GM12878 (cell line): ENCODE measurements around the gene DACT3. TPM values are rescaled to one million over a fixed set of nuclear protein-coding genes. Genes with fewer than 3 reads are reported as not detected.

Experiments used
- ATAC-seq: fragments of 200-7000 bp; cut with Tn5 transposase; 3 replicates; pipeline ENCODE4 v1.9.1; 2020; ENCODE audit warnings: mild to moderate bottlenecking, moderate library complexity
- BruUV-seq: library from RNA; stranded (reverse); fragments of 400-500 nt; replicated peaks from 2 replicates; lab custom pipeline; 2021; lab: Mats Ljungman, UMichigan
- CTCF ChIA-PET: fragments of 300-600 bp; sonication (Branson Sonifier 250); formaldehyde crosslinking; extraction: SDS; loops from one replicate; lab custom pipeline; 2021; ENCODE audit warnings: inconsistent platforms; lab: Yijun Ruan, JAX
- POLR2A ChIA-PET: fragments of 350-600 bp; formaldehyde crosslinking; extraction: SDS; loops from one replicate; lab custom pipeline; 2021; ENCODE audit warnings: inconsistent platforms; lab: Charles Lee
- RAD21 ChIA-PET: fragments of 300-600 bp; sonication (Branson Sonifier 250); formaldehyde crosslinking; loops from one replicate; lab custom pipeline; 2023; ENCODE audit warnings: antibody characterized with exemption; ENCODE audit not compliant: unreplicated experiment; lab: Charles Lee
- SMC1A ChIA-PET: fragments of 300-600 bp; sonication (Branson Sonifier 250); formaldehyde crosslinking; loops from one replicate; lab custom pipeline; 2023; ENCODE audit not compliant: unreplicated experiment, uncharacterized antibody; lab: Charles Lee
- DNase-seq: peaks from one replicate; pipeline ENCODE4 v3.0.0-alpha.2; 2011; ENCODE audit warnings: low read depth, low spot score
- FAIRE-seq: peaks from 3 replicates; lab custom pipeline; 2011; peaks lifted over from hg19 to GRCh38; lab: Jason Lieb, UNC
- H2AFZ ChIP-seq: 2 replicates; pipeline ENCODE4 v1.6.0; 2011; ENCODE audit warnings: low read depth, low read length, control low read depth; ENCODE audit not compliant: control insufficient read depth
- H3K27ac ChIP-seq: 2 replicates; pipeline ENCODE4 v1.5.1; 2011; ENCODE audit warnings: control low read depth; ENCODE audit not compliant: control insufficient read depth, insufficient read depth
- H3K27me3 ChIP-seq, 2 experiments: replicated peaks in 1 of 2; 2 replicates each; pipeline versions ENCODE4 v1.6.0 to v1.6.1; 2011; ENCODE audit warnings: low read length in 1 of 2; ENCODE audit not compliant: control insufficient read depth in 2 of 2, insufficient read depth in 2 of 2
- H3K36me3 ChIP-seq, 2 experiments: 2 replicates each; pipeline ENCODE4 v1.5.1; 2011; ENCODE audit warnings: low read length in 1 of 2; ENCODE audit not compliant: control insufficient read depth in 2 of 2, insufficient read depth in 2 of 2
- H3K4me1 ChIP-seq: 2 replicates; pipeline ENCODE4 v1.6.1; 2011; ENCODE audit warnings: mild to moderate bottlenecking, low read length, moderate library complexity, mixed read lengths; ENCODE audit not compliant: control insufficient read depth, insufficient read depth
- H3K4me2 ChIP-seq: 2 replicates; pipeline ENCODE4 v1.6.0; 2011; ENCODE audit warnings: control low read depth; ENCODE audit not compliant: control insufficient read depth, insufficient read depth
- H3K4me3 ChIP-seq: fragments of 200-600 bp; sonication (generic); 2 replicates; pipeline ENCODE4 v1.5.1; 2016
- H3K79me2 ChIP-seq: 2 replicates; pipeline ENCODE4 v1.6.0; 2011; ENCODE audit warnings: low read length; ENCODE audit not compliant: control insufficient read depth, insufficient read depth
- H3K9ac ChIP-seq: 2 replicates; pipeline ENCODE4 v1.8.0; 2011; ENCODE audit warnings: low read length, control low read depth, mixed read lengths; ENCODE audit not compliant: control insufficient read depth, insufficient read depth
- H3K9me3 ChIP-seq: replicated peaks from 3 replicates; pipeline ENCODE4 v1.5.1; 2011; ENCODE audit warnings: mild to moderate bottlenecking, low read length; ENCODE audit not compliant: control insufficient read depth, insufficient read depth
- H4K20me1 ChIP-seq: 2 replicates; pipeline ENCODE4 v1.6.0; 2011; ENCODE audit not compliant: control insufficient read depth, insufficient read depth
- CHD4 ChIP-seq: fragments of 200-600 bp; sonication (generic); IDR thresholded peaks from 2 replicates; pipeline ENCODE4 v1.6.1; 2016; ENCODE audit warnings: mild to moderate bottlenecking
- CREB1 ChIP-seq: IDR thresholded peaks from 2 replicates; pipeline ENCODE4 v1.6.1; 2012; ENCODE audit warnings: low read depth, mild to moderate bottlenecking, inconsistent platforms
- DPF2 ChIP-seq: fragments of 450-650 bp; IDR thresholded peaks from 2 replicates; pipeline ENCODE4 v1.6.1; 2017; ENCODE audit warnings: mild to moderate bottlenecking
- GATAD2B ChIP-seq: fragments of 450-650 bp; conservative IDR thresholded peaks from 2 replicates; pipeline ENCODE4 v1.6.1; 2017; ENCODE audit warnings: low read depth, mild to moderate bottlenecking, moderate library complexity
- IKZF1 ChIP-seq: fragments of 450-650 bp; conservative IDR thresholded peaks from 2 replicates; pipeline ENCODE4 v1.6.1; 2017; ENCODE audit warnings: antibody characterized with exemption, mild to moderate bottlenecking
- NBN ChIP-seq: fragments of 450-650 bp; IDR thresholded peaks from 2 replicates; pipeline ENCODE4 v1.6.1; 2016
- NR2C1 ChIP-seq: fragments of 450-650 bp; IDR thresholded peaks from 2 replicates; pipeline ENCODE4 v1.6.1; 2017; ENCODE audit warnings: antibody characterized with exemption, mild to moderate bottlenecking, moderate library complexity
- NR2F1 ChIP-seq: fragments of 450-650 bp; conservative IDR thresholded peaks from 2 replicates; pipeline ENCODE4 v1.6.1; 2017; ENCODE audit warnings: mild to moderate bottlenecking
- PAX5 ChIP-seq: IDR thresholded peaks from 2 replicates; pipeline ENCODE4 v1.6.1; 2011; ENCODE audit warnings: low read depth, low read length, borderline replicate concordance
- PML ChIP-seq: IDR thresholded peaks from 2 replicates; pipeline ENCODE4 v1.6.1; 2012; ENCODE audit warnings: low read length, inconsistent platforms
- POLR2A ChIP-seq: IDR thresholded peaks from 2 replicates; pipeline ENCODE4 v1.6.1; 2011; ENCODE audit warnings: low read depth, mild to moderate bottlenecking, low read length
- WGBS: methylation state at CpG from one replicate; pipeline ENCODE4 v1.1.6; 2016; ENCODE audit warnings: low lambda C conversion rate; ENCODE audit not compliant: insufficient replicate concordance, insufficient coverage; ENCODE audit errors: missing lambda C conversion rate; 5-methylcytosine and 5-hydroxymethylcytosine counted together
- in situ Hi-C: fragments of 300-500 bp; cut with MboI; formaldehyde crosslinking; loops from 9 replicates; pipeline ENCODE4 v1.14.3; 2018; ENCODE audit warnings: mixed read lengths
- intact Hi-C: fragments of 100-400 bp; cut with micrococcal nuclease; formaldehyde crosslinking; loops from one replicate; pipeline ENCODE4 v1.14.2; 2022; ENCODE audit not compliant: unreplicated experiment
- polyA plus RNA-seq, 11 experiments: library from polyadenylated mRNA; depleted of rRNA in 4 of 11; unstranded in 6 of 11; stranded (reverse) in 5 of 11; fragments of >200 nt; fragmentation: Nextera tagmentation in 4 of 11; fragmentation: Illumina TruSeq in 1 of 11; extraction: Ambion mirVana in 4 of 11; extraction: Trizol in 1 of 11; gene quantifications; 1 replicate in 1 of 11; 2 replicates in 10 of 11; pipeline versions ENCODE4 v1.2.1 to v1.2.3, GENCODE V29; 2011 to 2016; ENCODE audit warnings: inconsistent platforms in 2 of 11, missing spikeins in 2 of 11, low read depth in 1 of 11
- total RNA-seq, 4 experiments: library from RNA; depleted of rRNA in 3 of 4; stranded (reverse); fragments of >200 nt in 3 of 4; fragmentation: Illumina TruSeq in 1 of 4; extraction: Trizol in 1 of 4; gene quantifications; 2 replicates each; pipeline versions ENCODE4 v1.2.1 to v1.2.3, GENCODE V29; 2013 to 2021
- TF ChIP-seq, protein P1 (sequence below): fragments of 450-650 bp; formaldehyde crosslinking; IDR thresholded peaks from 2 replicates; pipeline ENCODE4 v1.4.0; 2020; ENCODE audit warnings: mild to moderate bottlenecking, moderate library complexity
- TF ChIP-seq, protein P2 (sequence below): fragments of 450-650 bp; IDR thresholded peaks from 2 replicates; pipeline ENCODE4 v1.6.1; 2017; ENCODE audit warnings: mild to moderate bottlenecking, moderate library complexity

DACT3 gene
- total and polyA plus RNA-seq, 10 of the 15 experiments (the other 5 are each of a cell fraction or from before 2014, with no cell fraction given) = 0.05 to 2.5 (median 0.35) TPM; not detected in 1

- Histone ChIP-seq H3K79me2 (no peaks in the 10 kb centered on the region), H3K27me3 (peaks cover 3% of the 10 kb centered on the region in 2 experiments; a peak in 3 of 4 replicates), H3K36me3 (no peaks in the 10 kb centered on the region), H3K9me3 (no peaks in the 10 kb centered on the region), H3K4me3 (peak overlapping the region; percentile 52; the same call in 1 of the 2 replicates), H3K4me1 (peaks cover 22% of the 10 kb centered on the region), H3K27ac (no peak overlapping the region), H3K9ac (0 out of 2 replicates have a peak overlapping the region, but pooled peaks have one; percentile 29), H2AFZ (peak overlapping the region; percentile 22; the same call in 1 of the 2 replicates), H4K20me1 (no peaks in the 10 kb centered on the region), H3K4me2 (peak overlapping the region; percentile 94)
- DNase-seq (no peak), ATAC-seq (peak; percentile 29), FAIRE-seq (no peak)
- intact Hi-C loops (no loop called here), in situ Hi-C loops (loop anchor here (5.0 kb wide), 1 partner anchor 48 kb away; no protein-coding TSS in a partner anchor)
- 0% methylated on average over 38 of the region's 40 CpGs for WGBS
- ChIA-PET CTCF (interaction anchor here (0.6 to 11.5 kb wide), 20 partner anchors 8 to 314 kb away, joined by 3 to 434 read pairs (median 12); partner anchors contain the start of genes CALM3 and PPP5C), RAD21 (interaction anchor here (0.6 to 4.4 kb wide), 19 partner anchors 8 to 144 kb away, joined by 3 to 245 read pairs (median 11); partner anchors contain the start of genes CALM3, PRKD2 and PTGIR), POLR2A (interaction anchor here (0.5 to 2.1 kb wide), 6 partner anchors 8 to 198 kb away, joined by 3 to 30 read pairs (median 8); partner anchors contain the start of gene PTGIR), SMC1A (interaction anchor here (0.9 to 7.7 kb wide), 10 partner anchors 8 to 313 kb away, joined by 3 to 286 read pairs (median 9); partner anchors contain the start of genes CALM3 and PTGIR)
- BruUV-seq = no TSS peak
- TF ChIP-seq NR2F1 = 0 out of 2 replicates have a peak, but pooled peaks have one; percentile 12
- TF ChIP-seq, protein P1, sequence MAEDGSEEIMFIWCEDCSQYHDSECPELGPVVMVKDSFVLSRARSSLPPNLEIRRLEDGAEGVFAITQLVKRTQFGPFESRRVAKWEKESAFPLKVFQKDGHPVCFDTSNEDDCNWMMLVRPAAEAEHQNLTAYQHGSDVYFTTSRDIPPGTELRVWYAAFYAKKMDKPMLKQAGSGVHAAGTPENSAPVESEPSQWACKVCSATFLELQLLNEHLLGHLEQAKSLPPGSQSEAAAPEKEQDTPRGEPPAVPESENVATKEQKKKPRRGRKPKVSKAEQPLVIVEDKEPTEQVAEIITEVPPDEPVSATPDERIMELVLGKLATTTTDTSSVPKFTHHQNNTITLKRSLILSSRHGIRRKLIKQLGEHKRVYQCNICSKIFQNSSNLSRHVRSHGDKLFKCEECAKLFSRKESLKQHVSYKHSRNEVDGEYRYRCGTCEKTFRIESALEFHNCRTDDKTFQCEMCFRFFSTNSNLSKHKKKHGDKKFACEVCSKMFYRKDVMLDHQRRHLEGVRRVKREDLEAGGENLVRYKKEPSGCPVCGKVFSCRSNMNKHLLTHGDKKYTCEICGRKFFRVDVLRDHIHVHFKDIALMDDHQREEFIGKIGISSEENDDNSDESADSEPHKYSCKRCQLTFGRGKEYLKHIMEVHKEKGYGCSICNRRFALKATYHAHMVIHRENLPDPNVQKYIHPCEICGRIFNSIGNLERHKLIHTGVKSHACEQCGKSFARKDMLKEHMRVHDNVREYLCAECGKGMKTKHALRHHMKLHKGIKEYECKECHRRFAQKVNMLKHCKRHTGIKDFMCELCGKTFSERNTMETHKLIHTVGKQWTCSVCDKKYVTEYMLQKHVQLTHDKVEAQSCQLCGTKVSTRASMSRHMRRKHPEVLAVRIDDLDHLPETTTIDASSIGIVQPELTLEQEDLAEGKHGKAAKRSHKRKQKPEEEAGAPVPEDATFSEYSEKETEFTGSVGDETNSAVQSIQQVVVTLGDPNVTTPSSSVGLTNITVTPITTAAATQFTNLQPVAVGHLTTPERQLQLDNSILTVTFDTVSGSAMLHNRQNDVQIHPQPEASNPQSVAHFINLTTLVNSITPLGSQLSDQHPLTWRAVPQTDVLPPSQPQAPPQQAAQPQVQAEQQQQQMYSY = 0 out of 2 replicates have a peak, but pooled peaks have one; percentile 21
- no peak for TF ChIP-seq NBN
- TF ChIP-seq, protein P2, sequence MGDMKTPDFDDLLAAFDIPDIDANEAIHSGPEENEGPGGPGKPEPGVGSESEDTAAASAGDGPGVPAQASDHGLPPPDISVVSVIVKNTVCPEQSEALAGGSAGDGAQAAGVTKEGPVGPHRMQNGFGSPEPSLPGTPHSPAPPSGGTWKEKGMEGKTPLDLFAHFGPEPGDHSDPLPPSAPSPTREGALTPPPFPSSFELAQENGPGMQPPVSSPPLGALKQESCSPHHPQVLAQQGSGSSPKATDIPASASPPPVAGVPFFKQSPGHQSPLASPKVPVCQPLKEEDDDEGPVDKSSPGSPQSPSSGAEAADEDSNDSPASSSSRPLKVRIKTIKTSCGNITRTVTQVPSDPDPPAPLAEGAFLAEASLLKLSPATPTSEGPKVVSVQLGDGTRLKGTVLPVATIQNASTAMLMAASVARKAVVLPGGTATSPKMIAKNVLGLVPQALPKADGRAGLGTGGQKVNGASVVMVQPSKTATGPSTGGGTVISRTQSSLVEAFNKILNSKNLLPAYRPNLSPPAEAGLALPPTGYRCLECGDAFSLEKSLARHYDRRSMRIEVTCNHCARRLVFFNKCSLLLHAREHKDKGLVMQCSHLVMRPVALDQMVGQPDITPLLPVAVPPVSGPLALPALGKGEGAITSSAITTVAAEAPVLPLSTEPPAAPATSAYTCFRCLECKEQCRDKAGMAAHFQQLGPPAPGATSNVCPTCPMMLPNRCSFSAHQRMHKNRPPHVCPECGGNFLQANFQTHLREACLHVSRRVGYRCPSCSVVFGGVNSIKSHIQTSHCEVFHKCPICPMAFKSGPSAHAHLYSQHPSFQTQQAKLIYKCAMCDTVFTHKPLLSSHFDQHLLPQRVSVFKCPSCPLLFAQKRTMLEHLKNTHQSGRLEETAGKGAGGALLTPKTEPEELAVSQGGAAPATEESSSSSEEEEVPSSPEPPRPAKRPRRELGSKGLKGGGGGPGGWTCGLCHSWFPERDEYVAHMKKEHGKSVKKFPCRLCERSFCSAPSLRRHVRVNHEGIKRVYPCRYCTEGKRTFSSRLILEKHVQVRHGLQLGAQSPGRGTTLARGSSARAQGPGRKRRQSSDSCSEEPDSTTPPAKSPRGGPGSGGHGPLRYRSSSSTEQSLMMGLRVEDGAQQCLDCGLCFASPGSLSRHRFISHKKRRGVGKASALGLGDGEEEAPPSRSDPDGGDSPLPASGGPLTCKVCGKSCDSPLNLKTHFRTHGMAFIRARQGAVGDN = no peak
- TF ChIP-seq CREB1 = no peak
- 0 out of 2 replicates have a peak, but pooled peaks have one; percentile 39 for TF ChIP-seq DPF2
- no peak for TF ChIP-seq PML
- no peak for TF ChIP-seq POLR2A
- TF ChIP-seq PAX5 = 0 out of 2 replicates have a peak, but pooled peaks have one; percentile 10
- TF ChIP-seq NR2C1 = no peak
- peak; percentile 26; the same call in 1 of the 2 replicates for TF ChIP-seq IKZF1
- TF ChIP-seq GATAD2B = no peak; the same call in none of the 2 replicates
- TF ChIP-seq CHD4 = no peak
Measured at GRCh38 chr19:46660551-46661019, 397 bp downstream of the DACT3 start.
